ENCODE results near the gene RNF213. TPM values are rescaled to one million over a fixed set of nuclear protein-coding genes. Genes with fewer than 3 reads are reported as not detected.

The RNF213 gene
- total and polyA plus RNA-seq, 10 of the 15 experiments (the other 5 are each of a cell fraction or from before 2014, with no cell fraction given): 18.6 to 145 (median 65.8) TPM

DNA sequence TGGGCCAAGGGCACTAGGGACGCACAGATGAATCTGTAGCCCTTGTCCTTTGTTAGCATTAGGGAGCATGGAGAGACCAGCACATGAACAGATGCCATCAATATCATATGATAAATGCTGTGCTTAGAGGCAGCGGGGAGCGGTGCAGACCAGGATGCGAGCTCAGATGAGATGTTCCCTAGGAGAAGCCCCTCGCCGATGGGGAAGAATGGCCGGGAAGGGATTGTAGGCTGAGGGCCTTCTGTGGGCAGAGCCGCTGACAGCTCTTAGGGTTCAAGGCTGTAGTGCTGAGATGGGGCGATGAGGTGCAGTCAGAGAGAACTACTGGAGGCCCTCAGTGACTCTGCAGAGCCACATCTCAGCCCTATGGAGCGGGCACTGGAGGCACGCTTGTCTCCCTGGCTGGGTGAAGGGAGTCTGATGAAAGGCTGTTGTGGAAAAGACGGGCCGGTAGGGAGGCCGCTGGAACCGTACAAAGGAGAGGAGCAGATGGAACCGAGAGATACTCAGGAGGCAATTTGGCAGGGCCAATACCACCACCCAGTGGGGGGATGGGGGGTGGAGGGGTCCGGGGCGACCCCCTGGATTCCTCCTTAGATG, 88.0 kb downstream of the RNF213 start:
- TF ChIP-seq TCF3 (IDR thresholded peaks at IDR 0.05; ENCODE audit: borderline replicate concordance, insufficient read depth, low read depth, low read length) (no peak), EGR1 (IDR thresholded peaks at IDR 0.05; ENCODE audit: borderline replicate concordance in 1 of 2, low read depth in 2 of 2, low read length in 2 of 2) (no peak), TAF1 (IDR thresholded peaks at IDR 0.05; ENCODE audit: borderline replicate concordance, low read depth, low read length) (no peak), POU2F2 (IDR thresholded peaks at IDR 0.05; ENCODE audit: borderline replicate concordance, low read depth, low read length) (no peak), ESRRA (IDR thresholded peaks at IDR 0.05; ENCODE audit: low read length) (no peak), KAT2A (conservative IDR thresholded peaks at IDR 0.05; ENCODE audit: control insufficient read depth, low read depth, low read length) (no peak), NFIC (IDR thresholded peaks at IDR 0.05; ENCODE audit: low read depth, low read length) (no peak)
- TF ChIP-seq, protein P1, sequence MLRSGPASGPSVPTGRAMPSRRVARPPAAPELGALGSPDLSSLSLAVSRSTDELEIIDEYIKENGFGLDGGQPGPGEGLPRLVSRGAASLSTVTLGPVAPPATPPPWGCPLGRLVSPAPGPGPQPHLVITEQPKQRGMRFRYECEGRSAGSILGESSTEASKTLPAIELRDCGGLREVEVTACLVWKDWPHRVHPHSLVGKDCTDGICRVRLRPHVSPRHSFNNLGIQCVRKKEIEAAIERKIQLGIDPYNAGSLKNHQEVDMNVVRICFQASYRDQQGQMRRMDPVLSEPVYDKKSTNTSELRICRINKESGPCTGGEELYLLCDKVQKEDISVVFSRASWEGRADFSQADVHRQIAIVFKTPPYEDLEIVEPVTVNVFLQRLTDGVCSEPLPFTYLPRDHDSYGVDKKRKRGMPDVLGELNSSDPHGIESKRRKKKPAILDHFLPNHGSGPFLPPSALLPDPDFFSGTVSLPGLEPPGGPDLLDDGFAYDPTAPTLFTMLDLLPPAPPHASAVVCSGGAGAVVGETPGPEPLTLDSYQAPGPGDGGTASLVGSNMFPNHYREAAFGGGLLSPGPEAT (IDR thresholded peaks at IDR 0.05; ENCODE audit: low read depth): no peak
- in situ Hi-C loops (cut with MboI): no loop called here
- no peaks in the 10 kb centered on the region for H3K27me3 ChIP-seq (replicated peaks in 1 of 2; ENCODE audit: control insufficient read depth in 2 of 2, insufficient read depth in 2 of 2, low read length in 1 of 2)
- ChIA-PET RAD21 (ENCODE audit: unreplicated experiment) (no interaction called here), CTCF (no interaction called here), POLR2A (no interaction called here), SMC1A (ENCODE audit: uncharacterized antibody, unreplicated experiment) (no interaction called here)
- no peak for FAIRE-seq
- no peak overlapping the region for H3K27ac ChIP-seq (ENCODE audit: control insufficient read depth, insufficient read depth)
- H3K79me2 ChIP-seq (ENCODE audit: control insufficient read depth, insufficient read depth, low read length): no peaks in the 10 kb centered on the region
- BruUV-seq (replicated peaks): no TSS peak
- H3K9ac ChIP-seq (ENCODE audit: control insufficient read depth, insufficient read depth, low read length): no peak overlapping the region
- intact Hi-C loops (cut with micrococcal nuclease; ENCODE audit: unreplicated experiment): no loop called here
- ATAC-seq: no peak
- 98% methylated on average over 18 of the region's 18 CpGs for WGBS (ENCODE audit: insufficient coverage, insufficient replicate concordance, low lambda C conversion rate, missing lambda C conversion rate)
- no peak overlapping the region for H2AFZ ChIP-seq (ENCODE audit: control insufficient read depth, low read depth, low read length)
- H3K4me1 ChIP-seq (ENCODE audit: control insufficient read depth, insufficient read depth, low read length): no peaks in the 10 kb centered on the region
- no peaks in the 10 kb centered on the region for H4K20me1 ChIP-seq (ENCODE audit: control insufficient read depth, insufficient read depth)
- DNase-seq (ENCODE audit: low read depth, low spot score): no peak
- H3K36me3 ChIP-seq (ENCODE audit: control insufficient read depth in 2 of 2, insufficient read depth in 2 of 2, low read length in 1 of 2): peaks cover 56 to 63% of the 10 kb centered on the region in 2 experiments
- H3K4me2 ChIP-seq (ENCODE audit: control insufficient read depth, insufficient read depth): no peak overlapping the region
- H3K9me3 ChIP-seq (replicated peaks; ENCODE audit: control insufficient read depth, insufficient read depth, low read length): no peaks in the 10 kb centered on the region
- H3K4me3 ChIP-seq: no peak overlapping the region

All from GM12878 (cell line).